Rectal smooth muscle tissue (tissue), 1 donor: ENCODE measurements around the gene DHX35.

Experiments
- H3K27ac ChIP-seq: one replicate; pipeline ENCODE4 v1.7.0; 2013; ENCODE audit warnings: low read depth, low read length, inconsistent platforms
- H3K27me3 ChIP-seq: one replicate; pipeline ENCODE4 v1.7.0; 2013; ENCODE audit warnings: low read length; ENCODE audit not compliant: control insufficient read depth, insufficient read depth
- H3K36me3 ChIP-seq: one replicate; pipeline ENCODE4 v1.7.0; 2013; ENCODE audit warnings: low read length; ENCODE audit not compliant: control insufficient read depth, insufficient read depth
- H3K4me1 ChIP-seq: one replicate; pipeline ENCODE4 v1.7.0; 2013; ENCODE audit warnings: low read length; ENCODE audit not compliant: control insufficient read depth, insufficient read depth
- H3K4me3 ChIP-seq: one replicate; pipeline ENCODE4 v1.7.0; 2013; ENCODE audit warnings: low read length
- H3K9ac ChIP-seq: one replicate; pipeline ENCODE4 v1.7.0; 2013; ENCODE audit warnings: low read length

DHX35 gene

GRCh38 chr20:39019027-39019426 lies 56.9 kb downstream of the DHX35 start:
- Histone ChIP-seq H3K36me3 (peaks cover 17% of the 10 kb centered on the region), H3K27ac (no peak overlapping the region), H3K4me1 (no peaks in the 10 kb centered on the region), H3K27me3 (no peaks in the 10 kb centered on the region), H3K4me3 (no peak overlapping the region), H3K9ac (no peak overlapping the region)

- no peak overlapping the region for H3K4me3 ChIP-seq
- H3K36me3 ChIP-seq, result peaks cover 20% of the 10 kb centered on the region
These were observed 57.7 kb downstream of the DHX35 start for GRCh38 chr20:39019805-39020325.

DNA sequence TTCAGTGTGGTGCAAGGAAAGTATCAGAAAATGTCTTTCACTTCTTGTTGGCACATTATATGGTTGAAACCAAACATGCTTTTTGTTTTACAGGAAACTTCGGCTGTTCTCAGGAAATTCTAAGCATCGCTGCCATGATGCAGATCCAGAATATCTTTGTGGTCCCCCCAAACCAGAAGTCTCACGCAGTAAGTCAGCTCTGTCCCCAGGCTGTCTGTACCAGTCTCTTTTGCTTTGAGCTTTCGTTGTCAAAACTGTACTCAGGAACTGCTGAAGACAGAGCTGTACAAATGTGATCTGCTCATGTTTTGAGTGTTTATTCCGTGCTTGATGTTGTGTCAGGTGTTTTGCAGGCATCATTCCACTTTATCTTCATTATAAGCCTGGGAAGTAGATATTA lies 59.6 kb downstream of the DHX35 start:
- peaks cover 29% of the 10 kb centered on the region for H3K36me3 ChIP-seq
- H3K9ac ChIP-seq, result no peak overlapping the region
- no peaks in the 10 kb centered on the region for H3K4me1 ChIP-seq
- H3K27ac ChIP-seq, result no peak overlapping the region
- H3K4me3 ChIP-seq, result no peak overlapping the region
- no peaks in the 10 kb centered on the region for H3K27me3 ChIP-seq

More at GRCh38 chr20:39019805-39020325, 57.7 kb downstream of the DHX35 start:
- Histone ChIP-seq H3K27ac (no peak overlapping the region), H3K9ac (no peak overlapping the region), H3K27me3 (no peaks in the 10 kb centered on the region), H3K4me1 (no peaks in the 10 kb centered on the region)

DNA sequence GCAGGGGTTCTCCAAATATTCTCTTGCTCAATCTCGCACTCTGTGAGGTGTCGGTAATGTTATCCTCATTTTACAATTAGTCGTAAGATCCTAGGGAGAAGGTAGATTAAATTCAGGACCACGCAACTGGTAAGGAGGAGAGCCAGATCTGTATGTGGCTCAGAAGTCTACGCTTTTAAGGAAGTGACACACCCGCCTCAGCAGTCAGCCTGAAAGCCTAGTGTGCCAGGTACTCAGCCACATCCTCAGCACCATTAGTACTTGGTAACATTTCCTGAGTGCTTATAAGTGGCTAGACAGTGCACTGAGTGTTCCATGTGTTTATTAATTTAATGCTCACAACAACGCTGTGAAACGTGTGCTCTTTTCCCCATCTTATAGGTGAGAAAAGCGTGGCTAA lies 63.7 kb downstream of the DHX35 start:
- Histone ChIP-seq H3K27me3 (no peaks in the 10 kb centered on the region), H3K4me1 (no peaks in the 10 kb centered on the region), H3K4me3 (no peak overlapping the region), H3K9ac (no peak overlapping the region), H3K36me3 (peaks cover 30% of the 10 kb centered on the region), H3K27ac (no peak overlapping the region)

- Histone ChIP-seq H3K4me1 (no peaks in the 10 kb centered on the region), H3K9ac (no peak overlapping the region), H3K4me3 (no peak overlapping the region), H3K27me3 (no peaks in the 10 kb centered on the region), H3K27ac (no peak overlapping the region), H3K36me3 (peaks cover 16% of the 10 kb centered on the region)
These were observed 67.2 kb downstream of the DHX35 start for GRCh38 chr20:39029364-39029763.

GRCh38 chr20:39032997-39033396 lies 70.9 kb downstream of the DHX35 start:
- H3K4me3 ChIP-seq, result no peak overlapping the region
- peaks cover 4% of the 10 kb centered on the region for H3K4me1 ChIP-seq
- no peaks in the 10 kb centered on the region for H3K27me3 ChIP-seq
- H3K9ac ChIP-seq, result no peak overlapping the region
- no peak overlapping the region for H3K27ac ChIP-seq
- peaks cover 12% of the 10 kb centered on the region for H3K36me3 ChIP-seq

- peaks cover 21% of the 10 kb centered on the region for H3K36me3 ChIP-seq
- no peaks in the 10 kb centered on the region for H3K27me3 ChIP-seq
- H3K4me1 ChIP-seq, result peaks cover 4% of the 10 kb centered on the region
- peak overlapping the region; percentile 85 for H3K27ac ChIP-seq
- H3K4me3 ChIP-seq, result no peak overlapping the region
- no peak overlapping the region for H3K9ac ChIP-seq
These were observed 73.9 kb downstream of the DHX35 start for GRCh38 chr20:39036011-39036410.

- H3K27ac ChIP-seq, result peak overlapping the region; percentile 85
- H3K36me3 ChIP-seq, result peaks cover 18% of the 10 kb centered on the region
- H3K27me3 ChIP-seq, result no peaks in the 10 kb centered on the region
- H3K4me3 ChIP-seq, result no peak overlapping the region
- H3K4me1 ChIP-seq, result peaks cover 4% of the 10 kb centered on the region
- H3K9ac ChIP-seq, result no peak overlapping the region
These were observed 74.7 kb downstream of the DHX35 start for GRCh38 chr20:39036851-39037250.

DNA sequence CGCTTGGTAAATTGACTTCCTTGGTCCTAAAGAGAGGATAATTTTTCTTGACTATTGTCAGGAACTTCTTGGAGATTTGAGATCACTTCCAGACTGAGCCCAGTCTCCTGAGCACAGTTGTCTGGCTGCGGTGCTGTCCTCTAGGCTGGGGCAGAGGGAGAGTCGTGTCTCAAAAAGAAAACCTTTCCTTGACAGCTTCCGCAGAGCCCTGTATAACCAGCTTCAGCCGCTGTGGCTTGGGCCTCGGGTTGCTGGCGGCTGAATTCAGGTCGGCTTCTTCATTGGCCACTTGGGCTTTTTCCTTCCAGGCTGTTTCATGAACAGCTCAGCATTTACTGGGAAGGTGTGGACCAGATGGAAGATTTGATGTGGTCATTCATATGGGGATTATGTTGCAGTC lies 75.9 kb downstream of the DHX35 start:
- Histone ChIP-seq H3K36me3 (peaks cover 18% of the 10 kb centered on the region), H3K4me1 (peaks cover 4% of the 10 kb centered on the region), H3K27me3 (no peaks in the 10 kb centered on the region), H3K9ac (no peak overlapping the region), H3K27ac (peak overlapping the region; percentile 85), H3K4me3 (no peak overlapping the region)

DNA sequence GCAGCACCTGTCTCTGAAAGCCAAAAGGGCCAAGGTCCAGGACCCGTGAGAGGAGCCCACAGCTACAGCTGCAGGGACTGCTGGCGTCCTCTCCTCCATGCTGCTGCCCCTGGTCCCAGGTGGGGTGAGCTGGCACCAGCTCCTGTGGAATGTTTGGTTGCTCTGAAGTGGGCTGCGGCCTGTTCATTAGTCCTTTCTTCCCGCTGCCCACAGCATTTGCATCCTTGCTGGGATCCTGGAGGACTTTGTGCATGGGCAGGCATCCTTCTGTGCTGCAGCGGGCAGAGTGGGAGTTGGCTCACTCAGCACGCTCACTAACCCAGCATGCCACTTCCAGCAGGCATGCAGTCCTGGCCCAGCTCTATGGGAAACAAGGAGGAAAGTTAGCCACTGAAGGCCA lies 76.4 kb downstream of the DHX35 start:
- no peaks in the 10 kb centered on the region for H3K27me3 ChIP-seq
- no peak overlapping the region for H3K4me3 ChIP-seq
- no peak overlapping the region for H3K27ac ChIP-seq
- peaks cover 4% of the 10 kb centered on the region for H3K4me1 ChIP-seq
- H3K36me3 ChIP-seq, result peaks cover 18% of the 10 kb centered on the region
- no peak overlapping the region for H3K9ac ChIP-seq

GRCh38 chr20:39039261-39039660 lies 77.1 kb downstream of the DHX35 start:
- Histone ChIP-seq H3K27me3 (no peaks in the 10 kb centered on the region), H3K9ac (no peak overlapping the region), H3K36me3 (peaks cover 18% of the 10 kb centered on the region), H3K27ac (no peak overlapping the region), H3K4me3 (no peak overlapping the region), H3K4me1 (peaks cover 4% of the 10 kb centered on the region)

- Histone ChIP-seq H3K36me3 (peaks cover 18% of the 10 kb centered on the region), H3K27ac (no peak overlapping the region), H3K27me3 (no peaks in the 10 kb centered on the region), H3K4me1 (peaks cover 4% of the 10 kb centered on the region), H3K4me3 (no peak overlapping the region), H3K9ac (no peak overlapping the region)
These were observed 78.0 kb downstream of the DHX35 start for GRCh38 chr20:39040116-39040515.

DNA sequence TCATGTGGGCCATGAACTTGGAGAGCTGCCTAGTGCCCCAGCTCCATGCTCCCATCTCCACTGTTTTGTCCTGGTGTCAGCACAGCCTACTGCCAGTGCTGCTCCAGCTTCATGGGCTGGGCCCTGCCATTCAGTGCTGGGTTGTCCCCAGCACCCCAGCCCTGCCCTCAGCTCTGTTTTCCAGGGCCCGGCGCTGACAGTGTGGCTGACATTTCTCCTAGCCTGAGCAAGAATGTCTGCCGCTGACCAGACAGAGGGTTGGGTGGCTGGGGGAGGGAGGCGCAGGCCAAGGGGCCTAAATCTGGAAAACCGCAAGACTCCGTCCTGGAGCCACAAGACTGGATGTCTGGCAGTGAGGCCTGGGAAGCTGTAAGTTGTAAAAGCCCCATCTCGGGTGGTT lies 78.9 kb downstream of the DHX35 start:
- Histone ChIP-seq H3K36me3 (peaks cover 15% of the 10 kb centered on the region), H3K4me1 (peaks cover 4% of the 10 kb centered on the region), H3K27me3 (no peaks in the 10 kb centered on the region), H3K9ac (no peak overlapping the region), H3K27ac (no peak overlapping the region), H3K4me3 (no peak overlapping the region)
